Neural crest cell (in vitro differentiated cells): ENCODE results near the gene DCC. TPM values are rescaled to one million over a fixed set of nuclear protein-coding genes. Genes with fewer than 3 reads are reported as not detected.

Source experiments
- DNase-seq: peaks from one replicate; pipeline ENCODE4 v3.0.0; 2021; ENCODE audit warnings: low read depth, mixed read lengths, low spot score
- H3K27ac Mint-ChIP-seq: one replicate; pipeline ENCODE4 v1.8.0; 2021; ENCODE audit warnings: mild to moderate bottlenecking, mixed read lengths; ENCODE audit not compliant: unreplicated experiment
- H3K27me3 Mint-ChIP-seq: 2 replicates; pipeline ENCODE4 v1.8.0; 2021; ENCODE audit warnings: low read depth, mild to moderate bottlenecking, mixed read lengths
- H3K36me3 Mint-ChIP-seq: 2 replicates; pipeline ENCODE4 v1.8.0; 2021; ENCODE audit warnings: low read depth, mild to moderate bottlenecking, mixed read lengths
- H3K4me1 Mint-ChIP-seq: 2 replicates; pipeline ENCODE4 v1.8.0; 2021; ENCODE audit warnings: mixed read lengths
- H3K4me3 Mint-ChIP-seq: one replicate; pipeline ENCODE4 v1.8.0; 2021; ENCODE audit warnings: mild to moderate bottlenecking, mixed read lengths
- H3K9me3 Mint-ChIP-seq: 2 replicates; pipeline ENCODE4 v1.8.0; 2021; ENCODE audit warnings: mixed read lengths
- total RNA-seq: library from RNA; stranded (reverse); gene quantifications from 2 replicates; pipeline ENCODE4 v1.2.1, GENCODE V29; 2021
- TF ChIP-seq, protein P1 (sequence below): fragments of 200-600 bp; sonication (generic); conservative IDR thresholded peaks from 2 replicates; pipeline ENCODE4 v1.5.0; 2021; ENCODE audit warnings: antibody characterized with exemption, mild to moderate bottlenecking

DCC gene
- total RNA-seq, 1 donor from 2014 or later: 10.1 TPM

DNA sequence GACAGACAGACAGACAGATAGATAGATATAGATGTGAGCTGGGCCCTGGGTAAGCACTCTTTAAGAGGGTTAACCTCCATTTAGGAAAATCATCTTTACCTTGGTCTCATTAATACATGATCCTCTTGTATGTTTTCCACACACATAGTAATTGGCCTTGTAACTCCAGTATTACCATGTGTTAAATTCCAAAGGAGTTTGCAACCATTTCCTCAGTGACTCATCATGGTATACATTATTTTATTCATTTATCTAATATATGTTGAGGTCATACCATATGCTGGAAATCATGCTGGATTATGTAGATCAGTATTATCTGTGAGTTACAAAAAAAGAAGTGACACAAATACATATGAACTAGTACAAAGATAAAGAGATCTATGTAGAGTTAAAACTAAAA lies 504.3 kb downstream of the DCC start:
- no peak for DNase-seq
- H3K36me3 Mint-ChIP-seq: no peaks in the 10 kb centered on the region
- no peak overlapping the region for H3K4me3 Mint-ChIP-seq
- no peaks in the 10 kb centered on the region for H3K4me1 Mint-ChIP-seq
- no peaks in the 10 kb centered on the region for H3K9me3 Mint-ChIP-seq
- H3K27me3 Mint-ChIP-seq: no peaks in the 10 kb centered on the region
- H3K27ac Mint-ChIP-seq: no peak overlapping the region
- TF ChIP-seq, protein P1, sequence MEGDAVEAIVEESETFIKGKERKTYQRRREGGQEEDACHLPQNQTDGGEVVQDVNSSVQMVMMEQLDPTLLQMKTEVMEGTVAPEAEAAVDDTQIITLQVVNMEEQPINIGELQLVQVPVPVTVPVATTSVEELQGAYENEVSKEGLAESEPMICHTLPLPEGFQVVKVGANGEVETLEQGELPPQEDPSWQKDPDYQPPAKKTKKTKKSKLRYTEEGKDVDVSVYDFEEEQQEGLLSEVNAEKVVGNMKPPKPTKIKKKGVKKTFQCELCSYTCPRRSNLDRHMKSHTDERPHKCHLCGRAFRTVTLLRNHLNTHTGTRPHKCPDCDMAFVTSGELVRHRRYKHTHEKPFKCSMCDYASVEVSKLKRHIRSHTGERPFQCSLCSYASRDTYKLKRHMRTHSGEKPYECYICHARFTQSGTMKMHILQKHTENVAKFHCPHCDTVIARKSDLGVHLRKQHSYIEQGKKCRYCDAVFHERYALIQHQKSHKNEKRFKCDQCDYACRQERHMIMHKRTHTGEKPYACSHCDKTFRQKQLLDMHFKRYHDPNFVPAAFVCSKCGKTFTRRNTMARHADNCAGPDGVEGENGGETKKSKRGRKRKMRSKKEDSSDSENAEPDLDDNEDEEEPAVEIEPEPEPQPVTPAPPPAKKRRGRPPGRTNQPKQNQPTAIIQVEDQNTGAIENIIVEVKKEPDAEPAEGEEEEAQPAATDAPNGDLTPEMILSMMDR: no peak

DNA sequence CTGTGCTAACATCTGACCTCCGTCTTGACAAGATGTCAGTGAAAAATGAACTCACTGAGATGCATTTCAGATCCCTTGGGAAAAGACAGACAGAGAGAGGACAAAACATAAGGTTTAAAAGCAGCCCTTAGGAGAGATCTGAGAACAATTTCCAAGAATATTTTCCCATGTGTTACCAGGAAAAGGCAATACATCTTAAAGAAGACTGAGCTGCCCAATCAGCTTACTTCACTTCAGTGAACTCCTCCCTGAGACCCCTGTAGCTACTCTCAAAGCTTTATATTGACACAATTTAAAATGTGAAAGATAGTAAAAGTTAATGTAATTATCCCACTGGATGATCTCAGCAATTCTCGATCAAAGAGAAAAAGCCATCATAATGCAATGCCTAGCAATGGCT lies 505.0 kb downstream of the DCC start:
- no peaks in the 10 kb centered on the region for H3K36me3 Mint-ChIP-seq
- H3K4me3 Mint-ChIP-seq: no peak overlapping the region
- TF ChIP-seq, protein P1: no peak
- H3K4me1 Mint-ChIP-seq: no peaks in the 10 kb centered on the region
- H3K27me3 Mint-ChIP-seq: no peaks in the 10 kb centered on the region
- no peaks in the 10 kb centered on the region for H3K9me3 Mint-ChIP-seq
- H3K27ac Mint-ChIP-seq: no peak overlapping the region
- DNase-seq: no peak

DNA sequence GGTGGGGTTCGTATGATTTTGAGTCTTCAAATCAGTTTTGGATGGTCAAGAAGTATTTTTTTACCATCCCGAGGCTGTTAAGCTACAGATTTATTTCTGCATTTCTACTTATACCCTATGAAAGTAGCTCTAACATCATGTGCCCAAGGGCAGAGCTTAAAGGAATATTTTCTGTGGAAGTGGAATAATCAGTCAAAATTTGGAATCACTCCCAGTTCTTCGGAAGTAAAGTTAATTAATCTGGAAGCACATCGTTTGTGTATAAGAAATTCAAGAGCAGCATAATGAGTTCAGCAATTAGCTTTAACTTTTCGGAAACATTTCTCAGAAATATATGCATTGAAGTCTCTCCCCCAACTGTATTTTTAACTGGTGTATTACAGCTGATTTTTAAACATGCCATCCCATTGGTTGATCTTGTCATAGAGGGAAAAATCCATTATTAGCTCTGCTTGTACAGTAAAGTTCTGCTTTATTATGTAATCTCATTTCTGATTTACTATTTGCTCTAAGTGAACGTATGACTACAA lies 510.1 kb downstream of the DCC start:
- no peak for DNase-seq
- TF ChIP-seq, protein P1: no peak
- Mint-ChIP-seq H3K27ac (no peak overlapping the region), H3K4me1 (no peaks in the 10 kb centered on the region), H3K27me3 (no peaks in the 10 kb centered on the region), H3K4me3 (no peak overlapping the region), H3K36me3 (no peaks in the 10 kb centered on the region), H3K9me3 (no peaks in the 10 kb centered on the region)

DNA sequence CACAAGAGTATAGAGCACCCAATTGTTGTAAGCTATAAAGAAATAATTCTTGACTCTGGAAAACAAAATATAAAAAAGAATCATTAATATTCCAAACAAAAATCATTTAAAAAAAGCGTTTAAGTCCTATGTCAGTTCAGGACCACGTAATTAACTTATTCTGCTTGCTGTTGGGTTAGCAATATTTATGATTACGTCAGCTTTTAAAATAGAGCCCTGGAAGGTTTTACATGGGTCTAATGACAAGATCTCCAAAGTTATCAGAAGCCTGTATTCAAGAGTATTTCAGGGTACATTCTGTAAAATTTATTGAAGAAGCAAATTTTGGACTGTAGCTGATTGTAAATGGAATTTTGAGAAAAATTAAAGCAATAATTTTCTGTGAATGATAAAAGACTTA lies 521.6 kb downstream of the DCC start:
- Mint-ChIP-seq H3K36me3 (no peaks in the 10 kb centered on the region), H3K9me3 (peaks cover 3% of the 10 kb centered on the region), H3K27me3 (no peaks in the 10 kb centered on the region), H3K27ac (no peak overlapping the region), H3K4me3 (no peak overlapping the region), H3K4me1 (no peaks in the 10 kb centered on the region)
- TF ChIP-seq, protein P1: no peak
- no peak for DNase-seq

DNA sequence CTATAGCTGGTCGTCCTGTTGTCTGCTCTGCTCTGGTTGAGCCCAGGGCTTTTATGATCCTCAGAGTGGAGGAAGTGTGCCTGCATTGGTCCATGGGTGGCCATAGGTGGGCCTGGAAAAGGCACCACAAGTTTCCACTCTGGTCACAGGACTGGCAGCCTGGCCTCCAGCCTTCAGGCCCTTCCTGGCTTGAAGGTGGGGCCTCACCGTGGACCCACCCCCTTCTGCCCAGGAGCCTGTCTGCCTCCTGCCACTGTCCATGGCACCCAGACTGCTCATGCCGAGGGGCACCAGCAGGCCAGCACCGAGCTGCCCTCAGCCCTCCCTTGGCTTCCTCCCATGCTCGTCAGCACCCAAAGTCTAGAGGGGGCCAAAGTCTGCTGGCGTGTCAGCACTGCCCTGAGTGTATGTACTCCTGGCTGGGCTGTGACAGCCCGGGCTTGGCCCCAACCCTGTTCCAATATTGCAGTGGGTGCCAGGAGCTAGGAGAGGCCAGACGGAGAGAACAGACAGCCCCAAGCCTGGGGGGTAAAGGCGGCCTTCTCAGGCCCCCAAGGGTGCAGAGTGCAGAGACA lies 529.4 kb downstream of the DCC start:
- no peak for DNase-seq
- no peaks in the 10 kb centered on the region for H3K4me1 Mint-ChIP-seq

More for the DNA sequence above, 529.4 kb downstream of the DCC start:
- TF ChIP-seq, protein P1: no peak
- no peak overlapping the region for H3K4me3 Mint-ChIP-seq
- H3K27me3 Mint-ChIP-seq: no peaks in the 10 kb centered on the region
- H3K27ac Mint-ChIP-seq: no peak overlapping the region
- H3K36me3 Mint-ChIP-seq: no peaks in the 10 kb centered on the region
- H3K9me3 Mint-ChIP-seq: peaks cover 3% of the 10 kb centered on the region
